ENCODE results near the gene ZSWIM8. TPM values are rescaled to one million over a fixed set of nuclear protein-coding genes. Genes with fewer than 3 reads are reported as not detected.
A peak's percentile ranks its signal among the peaks of the same experiment; 100 is the strongest.

ZSWIM8 gene
- total and polyA plus RNA-seq, 10 of the 15 experiments (the other 5 are each of a cell fraction or from before 2014, with no cell fraction given) = 7.8 to 47.1 (median 23.6) TPM

DNA sequence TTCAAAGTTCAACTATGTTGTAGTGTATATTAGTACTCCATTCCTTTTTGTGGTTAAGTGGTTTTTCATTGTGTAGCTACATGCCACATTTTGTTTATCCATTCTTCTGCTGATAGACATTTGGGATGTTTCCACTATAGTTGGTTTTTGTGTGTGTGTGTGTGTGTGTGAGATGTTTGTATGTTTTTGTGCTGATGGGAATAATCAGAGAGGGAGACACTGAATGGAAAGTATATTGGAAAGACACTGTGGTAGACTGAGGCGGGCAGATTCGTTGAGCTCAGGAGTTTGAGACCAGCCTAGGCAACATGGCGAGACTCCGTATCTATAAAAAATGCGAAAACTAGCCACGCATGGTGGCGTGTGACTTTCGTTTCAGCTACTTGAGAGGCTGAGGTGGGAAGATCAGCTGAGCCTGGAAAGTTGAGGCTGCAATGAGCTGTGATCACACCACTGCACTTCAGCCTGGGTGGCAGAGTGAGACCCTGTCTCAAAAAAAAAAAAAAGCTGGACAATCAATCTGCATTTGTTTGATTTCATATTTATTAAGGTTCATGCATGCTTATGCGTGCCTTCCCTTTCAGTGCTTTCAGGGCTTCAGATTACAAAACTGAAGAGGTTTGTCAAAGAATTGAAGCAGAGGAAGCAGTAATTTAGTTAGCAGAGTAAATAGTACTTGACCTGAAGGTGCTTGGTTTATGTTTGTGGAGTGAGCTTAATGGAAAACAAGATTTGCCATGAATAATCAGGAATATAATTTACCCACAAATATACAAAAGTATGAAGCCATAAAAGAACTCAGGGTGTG, 26.5 kb upstream of the ZSWIM8 start (continued):
- TF ChIP-seq STAT1 (conservative IDR thresholded peaks at IDR 0.05) (no peak), IKZF1 (conservative IDR thresholded peaks at IDR 0.05) (peak; percentile 34; the same call in 1 of the 2 replicates), NBN (IDR thresholded peaks at IDR 0.05) (0 out of 2 replicates have a peak, but pooled peaks have one; percentile 51), ZNF384 (IDR thresholded peaks at IDR 0.05; ENCODE audit: borderline replicate concordance, low read depth, low read length) (peak; percentile 69), NFYB (IDR thresholded peaks at IDR 0.05; ENCODE audit: insufficient read depth, low read depth, low read length) (no peak), SMAD1 (IDR thresholded peaks at IDR 0.05; ENCODE audit: low read depth, partially characterized antibody) (peak; percentile 50), PML (IDR thresholded peaks at IDR 0.05; ENCODE audit: low read length) (no peak), RUNX3 (IDR thresholded peaks at IDR 0.05; ENCODE audit: low read length) (peak; percentile 14; the same call in 1 of the 2 replicates), ZNF207 (IDR thresholded peaks at IDR 0.05; ENCODE audit: borderline replicate concordance) (0 out of 2 replicates have a peak, but pooled peaks have one; percentile 12), PAX5 (IDR thresholded peaks at IDR 0.05; ENCODE audit: borderline replicate concordance, low read depth, low read length) (peak; percentile 75; the same call in 1 of the 2 replicates), CREB1 (IDR thresholded peaks at IDR 0.05; ENCODE audit: low read depth) (no peak), HDAC2 (IDR thresholded peaks at IDR 0.05) (no peak), LARP7 (IDR thresholded peaks at IDR 0.05) (no peak), PAX8 (IDR thresholded peaks at IDR 0.05) (0 out of 2 replicates have a peak, but pooled peaks have one; percentile 29)
- TF ChIP-seq, protein P1, sequence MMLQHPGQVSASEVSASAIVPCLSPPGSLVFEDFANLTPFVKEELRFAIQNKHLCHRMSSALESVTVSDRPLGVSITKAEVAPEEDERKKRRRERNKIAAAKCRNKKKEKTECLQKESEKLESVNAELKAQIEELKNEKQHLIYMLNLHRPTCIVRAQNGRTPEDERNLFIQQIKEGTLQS (IDR thresholded peaks at IDR 0.05; ENCODE audit: borderline replicate concordance, extremely low read depth, low read depth, low read length) = no peak
- TF ChIP-seq, protein P2, sequence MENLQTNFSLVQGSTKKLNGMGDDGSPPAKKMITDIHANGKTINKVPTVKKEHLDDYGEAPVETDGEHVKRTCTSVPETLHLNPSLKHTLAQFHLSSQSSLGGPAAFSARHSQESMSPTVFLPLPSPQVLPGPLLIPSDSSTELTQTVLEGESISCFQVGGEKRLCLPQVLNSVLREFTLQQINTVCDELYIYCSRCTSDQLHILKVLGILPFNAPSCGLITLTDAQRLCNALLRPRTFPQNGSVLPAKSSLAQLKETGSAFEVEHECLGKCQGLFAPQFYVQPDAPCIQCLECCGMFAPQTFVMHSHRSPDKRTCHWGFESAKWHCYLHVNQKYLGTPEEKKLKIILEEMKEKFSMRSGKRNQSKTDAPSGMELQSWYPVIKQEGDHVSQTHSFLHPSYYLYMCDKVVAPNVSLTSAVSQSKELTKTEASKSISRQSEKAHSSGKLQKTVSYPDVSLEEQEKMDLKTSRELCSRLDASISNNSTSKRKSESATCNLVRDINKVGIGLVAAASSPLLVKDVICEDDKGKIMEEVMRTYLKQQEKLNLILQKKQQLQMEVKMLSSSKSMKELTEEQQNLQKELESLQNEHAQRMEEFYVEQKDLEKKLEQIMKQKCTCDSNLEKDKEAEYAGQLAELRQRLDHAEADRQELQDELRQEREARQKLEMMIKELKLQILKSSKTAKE (IDR thresholded peaks at IDR 0.05; ENCODE audit: low read depth, poor library complexity, severe bottlenecking) = no peak
- TF ChIP-seq, protein P3, sequence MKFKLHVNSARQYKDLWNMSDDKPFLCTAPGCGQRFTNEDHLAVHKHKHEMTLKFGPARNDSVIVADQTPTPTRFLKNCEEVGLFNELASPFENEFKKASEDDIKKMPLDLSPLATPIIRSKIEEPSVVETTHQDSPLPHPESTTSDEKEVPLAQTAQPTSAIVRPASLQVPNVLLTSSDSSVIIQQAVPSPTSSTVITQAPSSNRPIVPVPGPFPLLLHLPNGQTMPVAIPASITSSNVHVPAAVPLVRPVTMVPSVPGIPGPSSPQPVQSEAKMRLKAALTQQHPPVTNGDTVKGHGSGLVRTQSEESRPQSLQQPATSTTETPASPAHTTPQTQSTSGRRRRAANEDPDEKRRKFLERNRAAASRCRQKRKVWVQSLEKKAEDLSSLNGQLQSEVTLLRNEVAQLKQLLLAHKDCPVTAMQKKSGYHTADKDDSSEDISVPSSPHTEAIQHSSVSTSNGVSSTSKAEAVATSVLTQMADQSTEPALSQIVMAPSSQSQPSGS (IDR thresholded peaks at IDR 0.05; ENCODE audit: low read length) = peak; percentile 38; the same call in 1 of the 2 replicates
- TF ChIP-seq, protein P4, sequence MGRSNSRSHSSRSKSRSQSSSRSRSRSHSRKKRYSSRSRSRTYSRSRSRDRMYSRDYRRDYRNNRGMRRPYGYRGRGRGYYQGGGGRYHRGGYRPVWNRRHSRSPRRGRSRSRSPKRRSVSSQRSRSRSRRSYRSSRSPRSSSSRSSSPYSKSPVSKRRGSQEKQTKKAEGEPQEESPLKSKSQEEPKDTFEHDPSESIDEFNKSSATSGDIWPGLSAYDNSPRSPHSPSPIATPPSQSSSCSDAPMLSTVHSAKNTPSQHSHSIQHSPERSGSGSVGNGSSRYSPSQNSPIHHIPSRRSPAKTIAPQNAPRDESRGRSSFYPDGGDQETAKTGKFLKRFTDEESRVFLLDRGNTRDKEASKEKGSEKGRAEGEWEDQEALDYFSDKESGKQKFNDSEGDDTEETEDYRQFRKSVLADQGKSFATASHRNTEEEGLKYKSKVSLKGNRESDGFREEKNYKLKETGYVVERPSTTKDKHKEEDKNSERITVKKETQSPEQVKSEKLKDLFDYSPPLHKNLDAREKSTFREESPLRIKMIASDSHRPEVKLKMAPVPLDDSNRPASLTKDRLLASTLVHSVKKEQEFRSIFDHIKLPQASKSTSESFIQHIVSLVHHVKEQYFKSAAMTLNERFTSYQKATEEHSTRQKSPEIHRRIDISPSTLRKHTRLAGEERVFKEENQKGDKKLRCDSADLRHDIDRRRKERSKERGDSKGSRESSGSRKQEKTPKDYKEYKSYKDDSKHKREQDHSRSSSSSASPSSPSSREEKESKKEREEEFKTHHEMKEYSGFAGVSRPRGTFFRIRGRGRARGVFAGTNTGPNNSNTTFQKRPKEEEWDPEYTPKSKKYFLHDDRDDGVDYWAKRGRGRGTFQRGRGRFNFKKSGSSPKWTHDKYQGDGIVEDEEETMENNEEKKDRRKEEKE (IDR thresholded peaks at IDR 0.05) = no peak

Measured in GM12878 (cell line).